Body of pancreas (tissue), 4 donors: ENCODE measurements around the gene MAD1L1. TPM values are rescaled to one million over a fixed set of nuclear protein-coding genes. Genes with fewer than 3 reads are reported as not detected.

Source experiments
- ATAC-seq: fragments of 150-250 bp; one replicate; pipeline ENCODE4 v1.9.1; 2016
- DNase-seq, 4 donors: peaks; one replicate each; pipeline ENCODE4 v3.0.0-alpha.2; 2019
- H3K27ac ChIP-seq, 4 donors: fragments of 200-600 bp; sonication (generic); 1 replicate in 3 of 4; 2 replicates in 1 of 4; pipeline versions ENCODE4 v1.5.1 to v1.6.1; 2016 to 2019; ENCODE audit warnings: mild to moderate bottlenecking in 1 of 4, mixed read lengths in 1 of 4, moderate library complexity in 1 of 4
- H3K27me3 ChIP-seq, 2 donors: fragments of 200-600 bp; sonication (generic); one replicate each; pipeline ENCODE4 v1.6.0; 2016; ENCODE audit warnings: mild to moderate bottlenecking in 1 of 2
- H3K36me3 ChIP-seq, 2 donors: fragments of 200-600 bp; sonication (generic); replicated peaks in 1 of 2; 2 replicates each; pipeline ENCODE4 v1.5.1; 2016; ENCODE audit warnings: low read depth in 2 of 2; ENCODE audit not compliant: insufficient read depth in 1 of 2
- H3K4me1 ChIP-seq: fragments of 200-600 bp; sonication (generic); one replicate; pipeline ENCODE4 v1.6.0; 2016
- H3K4me3 ChIP-seq, 2 donors: fragments of 200-600 bp; sonication (generic); 1 replicate in 1 of 2; 2 replicates in 1 of 2; pipeline ENCODE4 v1.5.1; 2016 to 2019
- H3K9me3 ChIP-seq, 3 donors: fragments of 200-600 bp; sonication (generic); 1 replicate in 2 of 3; 2 replicates in 1 of 3; pipeline ENCODE4 v1.5.1; 2016
- CTCF ChIP-seq, 7 experiments: fragments of 450-650 bp in 4 of 7; fragments of 200-600 bp in 3 of 7; sonication (generic) in 3 of 7; IDR thresholded peaks; one replicate each; pipeline ENCODE4 v1.5.1; 2016 to 2019; ENCODE audit warnings: antibody characterized with exemption in 7 of 7
- POLR2A ChIP-seq, 3 donors: fragments of 450-650 bp; IDR thresholded peaks; one replicate each; pipeline ENCODE4 v1.6.1; 2016; ENCODE audit warnings: antibody characterized with exemption in 3 of 3, mild to moderate bottlenecking in 2 of 3
- WGBS, 2 donors: methylation state at CpG; one replicate each; pipeline ENCODE4 v1.1.5; 2017; 5-methylcytosine and 5-hydroxymethylcytosine counted together
- intact Hi-C: fragments of 100-400 bp; cut with DNase I; formaldehyde crosslinking; loops from one replicate; pipeline ENCODE4 v1.15.1; 2023
- total RNA-seq, 2 donors: library from RNA; depleted of rRNA; stranded (reverse); fragments of >200 nt; gene quantifications; one replicate each; pipeline ENCODE4 v1.1.0, GENCODE V29; 2016

MAD1L1 gene
- total RNA-seq, 2 donors from 2014 or later, result 14.0 to 66.9 TPM

DNA sequence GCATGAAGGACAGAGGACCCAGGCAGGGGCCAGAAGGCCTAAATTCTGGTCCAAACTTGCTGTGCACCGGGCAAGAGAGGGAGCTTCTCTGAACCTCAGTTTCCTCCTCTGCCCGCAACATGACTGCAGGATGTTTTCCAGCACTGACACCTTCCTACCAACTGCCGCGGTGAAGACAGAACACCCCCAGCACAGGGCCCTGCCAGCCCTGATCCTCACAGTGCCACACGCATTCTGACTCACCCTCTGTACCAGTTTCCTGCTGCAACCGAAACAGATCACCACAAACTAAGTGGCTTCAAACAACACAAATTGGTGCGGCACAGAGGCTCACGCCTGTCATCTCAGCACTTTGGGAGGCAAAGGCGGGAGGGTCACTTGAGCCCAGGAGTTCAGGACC is 18.1 kb downstream of the MAD1L1 start:
- Histone ChIP-seq H3K4me1 (no peaks in the 10 kb centered on the region), H3K36me3 (peaks cover 0 to 15% of the 10 kb centered on the region in 2 donors), H3K27ac (no peak overlapping the region), H3K9me3 (no peaks in the 10 kb centered on the region), H3K4me3 (no peak overlapping the region), H3K27me3 (no peaks in the 10 kb centered on the region)
- WGBS, 2 donors, result 89 to 98% methylated on average over 8 to 9 of the region's 9 CpGs
- DNase-seq (no peak), ATAC-seq (no peak)
- intact Hi-C loops, result no loop called here
- TF ChIP-seq POLR2A (IDR thresholded peaks at IDR 0.05), result no peak
- TF ChIP-seq CTCF (IDR thresholded peaks at IDR 0.05), result no peak

DNA sequence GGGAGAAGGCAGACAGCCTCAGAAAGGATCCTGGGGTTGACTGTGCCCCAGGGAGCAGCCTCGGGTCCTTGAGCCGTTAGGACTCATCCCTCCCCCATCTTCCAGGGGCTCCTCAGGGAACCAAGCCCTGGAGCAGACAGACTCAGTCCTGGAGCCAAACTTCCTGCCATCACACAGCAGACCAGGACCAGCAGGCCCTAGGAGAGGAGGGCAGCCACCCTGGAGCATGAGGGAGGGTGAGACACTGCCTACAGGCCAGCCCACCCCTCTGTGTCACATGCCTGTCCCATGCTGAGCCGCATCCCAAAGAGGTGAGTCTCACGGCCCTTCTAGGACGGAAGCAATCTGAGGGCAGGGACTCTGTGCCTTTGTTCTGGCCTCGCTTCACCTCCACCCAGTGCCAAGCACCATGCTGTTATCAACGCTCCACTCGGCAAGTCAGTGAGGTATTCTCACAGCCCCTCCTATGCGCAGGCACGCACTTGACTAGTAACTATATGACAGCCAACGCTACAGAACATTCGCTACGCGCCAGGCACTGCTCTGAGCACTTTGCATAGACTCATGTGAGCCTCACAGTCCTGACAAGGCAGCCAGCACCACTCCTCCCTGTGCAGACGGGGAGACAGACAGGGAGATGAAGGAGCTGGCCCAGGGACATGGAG is 19.1 kb downstream of the MAD1L1 start:
- Histone ChIP-seq H3K9me3 (no peaks in the 10 kb centered on the region), H3K27me3 (no peaks in the 10 kb centered on the region), H3K36me3 (peaks cover 0 to 15% of the 10 kb centered on the region in 2 donors), H3K27ac (no peak overlapping the region), H3K4me3 (no peak overlapping the region), H3K4me1 (no peaks in the 10 kb centered on the region)
- TF ChIP-seq CTCF (IDR thresholded peaks at IDR 0.05), result no peak
- no peak for TF ChIP-seq POLR2A (IDR thresholded peaks at IDR 0.05)
- intact Hi-C loops, result no loop called here
- DNase-seq, result no peak
- whole genome bisulfite sequencing, 2 donors, result 92 to 93% methylated on average over 13 to 15 of the region's 15 CpGs
- ATAC-seq, result no peak

DNA sequence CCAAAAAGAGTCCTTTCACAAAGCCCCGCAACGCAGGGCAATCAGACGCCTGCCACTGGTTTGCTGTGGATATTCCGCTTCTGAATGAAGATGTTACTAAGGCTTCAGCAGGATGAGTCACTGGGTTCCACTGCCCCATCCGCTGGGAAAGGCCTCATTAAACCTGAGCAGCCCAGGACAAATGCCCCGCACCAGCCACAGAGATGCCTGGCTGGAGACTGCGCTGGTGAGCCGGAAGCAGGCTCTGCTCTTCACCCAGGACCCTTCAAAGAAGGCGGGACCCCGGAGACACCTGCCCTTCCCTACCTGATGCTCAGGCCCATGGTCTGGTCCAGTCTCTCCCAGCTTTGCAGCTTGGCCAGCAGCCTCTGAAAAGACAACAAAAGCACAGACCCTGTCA is 19.8 kb downstream of the MAD1L1 start:
- DNase-seq, result no peak
- intact Hi-C loops, result no loop called here

GRCh38 chr7:2211926-2212325 is 20.8 kb downstream of the MAD1L1 start:
- Histone ChIP-seq H3K27ac (no peak overlapping the region), H3K36me3 (peaks cover 0 to 10% of the 10 kb centered on the region in 2 donors), H3K4me1 (no peaks in the 10 kb centered on the region), H3K9me3 (no peaks in the 10 kb centered on the region), H3K4me3 (no peak overlapping the region), H3K27me3 (no peaks in the 10 kb centered on the region)
- TF ChIP-seq CTCF (IDR thresholded peaks at IDR 0.05), result no peak
- no peak for TF ChIP-seq POLR2A (IDR thresholded peaks at IDR 0.05)
- DNase-seq (no peak), ATAC-seq (no peak)
- intact Hi-C loops, result no loop called here
- 90 to 95% methylated on average over 11 to 13 of the region's 13 CpGs for WGBS, 2 donors

More for the DNA sequence above, 19.8 kb downstream of the MAD1L1 start:
- no peak overlapping the region for H3K4me3 ChIP-seq
- TF ChIP-seq CTCF (IDR thresholded peaks at IDR 0.05) (no peak), POLR2A (IDR thresholded peaks at IDR 0.05) (no peak)
- H3K27me3 ChIP-seq, result no peaks in the 10 kb centered on the region
- no peak overlapping the region for H3K27ac ChIP-seq
- no peak for ATAC-seq
- H3K9me3 ChIP-seq, result no peaks in the 10 kb centered on the region
- peaks cover 0 to 15% of the 10 kb centered on the region in 2 donors for H3K36me3 ChIP-seq
- no peaks in the 10 kb centered on the region for H3K4me1 ChIP-seq
- 98 to 100% methylated on average over 7 to 10 of the region's 10 CpGs for WGBS, 2 donors
